Activated naive CD4-positive, alpha-beta T cell treated with anti-CD3 and anti-CD28 coated beads, Interleukin-2, amount 50 U/mL, for 24 hours (primary cell): ENCODE results near the gene SPATA46.

ENCODE experiments used
- H3K27ac Mint-ChIP-seq: one replicate; pipeline ENCODE4 v1.8.0; 2021; ENCODE audit warnings: mild to moderate bottlenecking, mixed read lengths
- H3K27me3 Mint-ChIP-seq: one replicate; pipeline ENCODE4 v1.8.0; 2021; ENCODE audit warnings: mixed read lengths
- H3K36me3 Mint-ChIP-seq: one replicate; pipeline ENCODE4 v1.8.0; 2021; ENCODE audit warnings: mixed read lengths
- H3K4me1 Mint-ChIP-seq: one replicate; pipeline ENCODE4 v1.8.0; 2021; ENCODE audit warnings: mixed read lengths
- H3K4me3 Mint-ChIP-seq: one replicate; pipeline ENCODE4 v1.8.0; 2021; ENCODE audit warnings: mild to moderate bottlenecking, mixed read lengths
- H3K9me3 Mint-ChIP-seq: one replicate; pipeline ENCODE4 v1.8.0; 2021; ENCODE audit warnings: mixed read lengths

The SPATA46 gene

GRCh38 chr1:162324396-162324795, 52.3 kb downstream of the SPATA46 start:
- H3K4me3 Mint-ChIP-seq = no peak overlapping the region
- H3K4me1 Mint-ChIP-seq = no peaks in the 10 kb centered on the region
- H3K27ac Mint-ChIP-seq = no peak overlapping the region
- peaks cover 10% of the 10 kb centered on the region for H3K27me3 Mint-ChIP-seq
- no peaks in the 10 kb centered on the region for H3K36me3 Mint-ChIP-seq
- H3K9me3 Mint-ChIP-seq = no peaks in the 10 kb centered on the region
